ENCODE data around the gene RYR3.
A peak's percentile ranks its signal among the peaks of the same experiment; 100 is the strongest.

RYR3 gene

GRCh38 chr15:33699691-33700447 is 389.1 kb downstream of the RYR3 start:
- no peak for DNase-seq

GRCh38 chr15:33700695-33701303 is 390.0 kb downstream of the RYR3 start:
- DNase-seq: peak in 49 of 56 donors; percentile 1 to 84 (median 33)

GRCh38 chr15:33701304-33701696 is 390.5 kb downstream of the RYR3 start:
- DNase-seq: no peak

GRCh38 chr15:33706173-33706572 is 395.4 kb downstream of the RYR3 start:
- no peak for DNase-seq

GRCh38 chr15:33710748-33711147 is 400.0 kb downstream of the RYR3 start:
- DNase-seq: no peak

- DNase-seq: no peak
These were observed 405.3 kb downstream of the RYR3 start for GRCh38 chr15:33716025-33716424.

- DNase-seq: no peak
These were observed 410.2 kb downstream of the RYR3 start for GRCh38 chr15:33720952-33721351.

GRCh38 chr15:33722005-33722672 is 411.4 kb downstream of the RYR3 start:
- DNase-seq: no peak

GRCh38 chr15:33722673-33723015 is 411.9 kb downstream of the RYR3 start:
- no peak for DNase-seq

GRCh38 chr15:33724321-33725036 is 413.7 kb downstream of the RYR3 start:
- no peak for DNase-seq

- DNase-seq: peak in 1 of 56 donors; percentile 8
These were observed 418.9 kb downstream of the RYR3 start for GRCh38 chr15:33729653-33730052.

GRCh38 chr15:33730815-33731214 is 420.0 kb downstream of the RYR3 start:
- DNase-seq: no peak

GRCh38 chr15:33735143-33735542 is 424.4 kb downstream of the RYR3 start:
- no peak for DNase-seq

- peak in 3 of 56 donors; percentile 8 to 39 (median 13) for DNase-seq
These were observed 425.0 kb downstream of the RYR3 start for GRCh38 chr15:33735637-33736247.

GRCh38 chr15:33737687-33738601 is 427.2 kb downstream of the RYR3 start:
- peak in 14 of 56 donors; percentile 0 to 50 (median 5) for DNase-seq

GRCh38 chr15:33738941-33739664 is 428.3 kb downstream of the RYR3 start:
- DNase-seq: no peak

- DNase-seq: no peak
These were observed 431.5 kb downstream of the RYR3 start for GRCh38 chr15:33742306-33742705.

- no peak for DNase-seq
These were observed 432.0 kb downstream of the RYR3 start for GRCh38 chr15:33742800-33743199.

- DNase-seq: peak in 7 of 56 donors; percentile 4 to 38 (median 18)
These were observed 435.4 kb downstream of the RYR3 start for GRCh38 chr15:33746203-33746602.

- no peak for DNase-seq
These were observed 442.2 kb downstream of the RYR3 start for GRCh38 chr15:33753012-33753411.

Data from nucleus accumbens (tissue), 56 donors.